Limb (tissue), 2 donors: ENCODE data around the gene ULBP3.
"Not testable (repeated sequence)": the region's sequence is repeated elsewhere in the genome, so short reads cannot be mapped to it uniquely, and the experiment has no call there.

ENCODE experiments used
- DNase-seq, 2 donors: peaks; one replicate each; pipeline ENCODE4 v3.0.0-alpha.2; 2016; ENCODE audit errors: extremely low spot score in 2 of 2

Gene ULBP3

GRCh38 chr6:150017186-150017521 is 51.8 kb downstream of the ULBP3 start:
- not testable (repeated sequence) for DNase-seq

- peak; percentile 51 to 58 for DNase-seq
Observed at GRCh38 chr6:150016324-150017185, 52.4 kb downstream of the ULBP3 start.

GRCh38 chr6:150015281-150016001 is 53.5 kb downstream of the ULBP3 start:
- not testable (repeated sequence) for DNase-seq

GRCh38 chr6:150014623-150015280 is 54.2 kb downstream of the ULBP3 start:
- DNase-seq, result not testable (repeated sequence)

- DNase-seq, result not testable (repeated sequence)
Observed at GRCh38 chr6:150013785-150014622, 54.9 kb downstream of the ULBP3 start.

- DNase-seq, result not testable (repeated sequence)
Observed at GRCh38 chr6:150012846-150013784, 55.8 kb downstream of the ULBP3 start.
